Spleen (tissue), 7 donors: ENCODE data around the gene FBN3.

ENCODE experiments used
- CTCF ChIP-seq, 11 experiments: fragments of 200-600 bp in 7 of 11; fragments of 450-650 bp in 4 of 11; sonication (generic) in 4 of 11; IDR thresholded peaks in 8 of 11; conservative IDR thresholded peaks in 3 of 11; 1 replicate in 7 of 11; 2 replicates in 4 of 11; pipeline versions ENCODE4 v1.4.0 to v1.8.0; 2016 to 2021; ENCODE audit warnings: antibody characterized with exemption in 11 of 11, inconsistent platforms in 4 of 11, mild to moderate bottlenecking in 1 of 11
- POLR2A ChIP-seq, 3 donors: fragments of 450-650 bp; IDR thresholded peaks; one replicate each; pipeline ENCODE4 v1.5.1; 2017; ENCODE audit warnings: antibody characterized with exemption in 3 of 3, mild to moderate bottlenecking in 1 of 3
- POLR2AphosphoS5 ChIP-seq, 3 donors: sonication (generic); formaldehyde crosslinking; IDR thresholded peaks; one replicate each; pipeline ENCODE4 v1.5.1; 2017; ENCODE audit warnings: antibody characterized with exemption in 3 of 3
- donor health status: DM: no; HTN: no; CAD: no; lungs with moderate emphysema.
- donor health status: DM: no; HTN: no; CAD: no.
- donor health status: DM: no; HTN: no; CAD: no.

DNA sequence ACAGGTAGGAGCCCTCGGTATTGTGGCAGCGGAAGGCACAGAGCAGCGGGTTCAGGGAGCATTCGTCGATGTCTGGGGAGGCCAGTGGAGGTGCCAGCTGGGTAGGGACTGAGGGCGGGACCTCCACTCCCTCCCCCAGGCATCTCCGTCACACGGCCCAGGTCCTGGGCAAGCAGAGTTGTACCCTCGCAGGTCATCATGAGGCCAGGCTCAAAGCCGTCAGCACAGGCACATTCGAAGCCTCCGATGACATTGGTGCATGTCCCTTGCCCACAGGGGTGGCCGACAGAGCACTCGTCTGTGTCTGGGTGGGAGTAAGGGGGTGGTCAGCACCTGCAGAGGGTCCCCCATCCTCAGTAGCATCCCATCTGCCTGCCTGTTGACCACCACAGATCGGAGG is 61.5 kb downstream of the FBN3 start:
- TF ChIP-seq CTCF (IDR thresholded peaks at IDR 0.05 in 8 of 11, conservative IDR thresholded peaks at IDR 0.05 in 3 of 11) (no peak), POLR2AphosphoS5 (IDR thresholded peaks at IDR 0.05) (no peak), POLR2A (IDR thresholded peaks at IDR 0.05) (no peak)
